ENCODE results near the gene CD300A.
"Not testable (repeated sequence)": the region's sequence is repeated elsewhere in the genome, so short reads cannot be mapped to it uniquely, and the experiment has no call there.

The CD300A gene

GRCh38 chr17:74485841-74486240 is 19.4 kb downstream of the CD300A start:
- DNase-seq = no peak

GRCh38 chr17:74488276-74488675 is 21.8 kb downstream of the CD300A start:
- DNase-seq = not testable (repeated sequence)

GRCh38 chr17:74490716-74491115 is 24.3 kb downstream of the CD300A start:
- no peak for DNase-seq

GRCh38 chr17:74491626-74492025 is 25.2 kb downstream of the CD300A start:
- DNase-seq = peak; percentile 94

GRCh38 chr17:74493331-74493833 is 26.9 kb downstream of the CD300A start:
- DNase-seq = peak; percentile 65

GRCh38 chr17:74497471-74497870 is 31.0 kb downstream of the CD300A start:
- DNase-seq = no peak

GRCh38 chr17:74499992-74500391 is 33.6 kb downstream of the CD300A start:
- no peak for DNase-seq

- DNase-seq = peak; percentile 72
Observed at GRCh38 chr17:74502861-74503260, 36.4 kb downstream of the CD300A start.

- not testable (repeated sequence) for DNase-seq
Observed at GRCh38 chr17:74503949-74504348, 37.5 kb downstream of the CD300A start.

GRCh38 chr17:74508156-74508555 is 41.7 kb downstream of the CD300A start:
- no peak for DNase-seq

- no peak for DNase-seq
Observed at GRCh38 chr17:74512036-74512435, 45.6 kb downstream of the CD300A start.

- DNase-seq = peak; percentile 96
Observed at GRCh38 chr17:74512624-74513091, 46.2 kb downstream of the CD300A start.

GRCh38 chr17:74513987-74514631 is 47.7 kb downstream of the CD300A start:
- DNase-seq = peak; percentile 68

- no peak for DNase-seq
Observed at GRCh38 chr17:74514632-74515334, 48.3 kb downstream of the CD300A start.

- no peak for DNase-seq
Observed at GRCh38 chr17:74515941-74516340, 49.5 kb downstream of the CD300A start.

- peak; percentile 53 for DNase-seq
Observed at GRCh38 chr17:74516561-74517328, 50.3 kb downstream of the CD300A start.

GRCh38 chr17:74518413-74518981 is 52.1 kb downstream of the CD300A start:
- not testable (repeated sequence) for DNase-seq

GRCh38 chr17:74520016-74520434 is 53.6 kb downstream of the CD300A start:
- DNase-seq = peak; percentile 97

GRCh38 chr17:74520790-74521480 is 54.5 kb downstream of the CD300A start:
- peak; percentile 84 for DNase-seq

- DNase-seq = peak; percentile 94
Observed at GRCh38 chr17:74521701-74522201, 55.3 kb downstream of the CD300A start.

- DNase-seq = no peak
Observed at GRCh38 chr17:74522381-74523105, 56.1 kb downstream of the CD300A start.

All from MV-4-11 (cell line).